ENCODE measurements around the gene HK3.

HK3 gene

DNA sequence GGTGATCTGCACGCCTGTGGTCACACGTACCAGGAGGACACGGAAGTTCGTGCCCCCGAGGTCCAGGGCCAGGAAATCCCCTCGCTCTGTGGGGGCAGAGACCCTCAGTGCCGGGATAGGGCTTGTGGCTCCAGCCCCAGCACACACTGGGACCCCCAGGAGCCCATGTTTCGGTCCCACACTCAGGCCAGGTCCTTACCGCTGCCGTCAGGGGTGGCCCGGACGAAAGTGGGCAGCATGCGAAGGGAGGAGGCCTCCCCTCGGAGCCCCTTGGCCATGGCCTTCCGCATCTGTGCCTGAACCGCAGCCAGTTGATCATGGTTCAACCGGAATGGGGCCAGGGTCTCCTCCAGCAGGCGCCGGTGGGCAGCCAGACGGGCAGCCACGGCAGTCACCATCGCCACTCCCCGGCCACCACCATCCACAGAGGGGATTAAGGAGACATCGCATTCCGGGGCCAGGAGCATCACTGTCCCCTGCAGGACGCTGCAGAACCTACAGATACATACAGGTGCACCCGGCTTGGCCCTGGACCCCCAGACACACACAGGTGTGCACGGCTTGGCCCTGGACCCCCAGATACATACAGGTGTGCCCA lies 11.8 kb downstream of the HK3 start:
- TF ChIP-seq, protein P1, sequence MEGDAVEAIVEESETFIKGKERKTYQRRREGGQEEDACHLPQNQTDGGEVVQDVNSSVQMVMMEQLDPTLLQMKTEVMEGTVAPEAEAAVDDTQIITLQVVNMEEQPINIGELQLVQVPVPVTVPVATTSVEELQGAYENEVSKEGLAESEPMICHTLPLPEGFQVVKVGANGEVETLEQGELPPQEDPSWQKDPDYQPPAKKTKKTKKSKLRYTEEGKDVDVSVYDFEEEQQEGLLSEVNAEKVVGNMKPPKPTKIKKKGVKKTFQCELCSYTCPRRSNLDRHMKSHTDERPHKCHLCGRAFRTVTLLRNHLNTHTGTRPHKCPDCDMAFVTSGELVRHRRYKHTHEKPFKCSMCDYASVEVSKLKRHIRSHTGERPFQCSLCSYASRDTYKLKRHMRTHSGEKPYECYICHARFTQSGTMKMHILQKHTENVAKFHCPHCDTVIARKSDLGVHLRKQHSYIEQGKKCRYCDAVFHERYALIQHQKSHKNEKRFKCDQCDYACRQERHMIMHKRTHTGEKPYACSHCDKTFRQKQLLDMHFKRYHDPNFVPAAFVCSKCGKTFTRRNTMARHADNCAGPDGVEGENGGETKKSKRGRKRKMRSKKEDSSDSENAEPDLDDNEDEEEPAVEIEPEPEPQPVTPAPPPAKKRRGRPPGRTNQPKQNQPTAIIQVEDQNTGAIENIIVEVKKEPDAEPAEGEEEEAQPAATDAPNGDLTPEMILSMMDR (IDR thresholded peaks at IDR 0.05; ENCODE audit: control insufficient read depth, insufficient read depth, low read depth, low read length, missing control alignments), result no peak
- DNase-seq (ENCODE audit: low read depth), result no peak

DNA sequence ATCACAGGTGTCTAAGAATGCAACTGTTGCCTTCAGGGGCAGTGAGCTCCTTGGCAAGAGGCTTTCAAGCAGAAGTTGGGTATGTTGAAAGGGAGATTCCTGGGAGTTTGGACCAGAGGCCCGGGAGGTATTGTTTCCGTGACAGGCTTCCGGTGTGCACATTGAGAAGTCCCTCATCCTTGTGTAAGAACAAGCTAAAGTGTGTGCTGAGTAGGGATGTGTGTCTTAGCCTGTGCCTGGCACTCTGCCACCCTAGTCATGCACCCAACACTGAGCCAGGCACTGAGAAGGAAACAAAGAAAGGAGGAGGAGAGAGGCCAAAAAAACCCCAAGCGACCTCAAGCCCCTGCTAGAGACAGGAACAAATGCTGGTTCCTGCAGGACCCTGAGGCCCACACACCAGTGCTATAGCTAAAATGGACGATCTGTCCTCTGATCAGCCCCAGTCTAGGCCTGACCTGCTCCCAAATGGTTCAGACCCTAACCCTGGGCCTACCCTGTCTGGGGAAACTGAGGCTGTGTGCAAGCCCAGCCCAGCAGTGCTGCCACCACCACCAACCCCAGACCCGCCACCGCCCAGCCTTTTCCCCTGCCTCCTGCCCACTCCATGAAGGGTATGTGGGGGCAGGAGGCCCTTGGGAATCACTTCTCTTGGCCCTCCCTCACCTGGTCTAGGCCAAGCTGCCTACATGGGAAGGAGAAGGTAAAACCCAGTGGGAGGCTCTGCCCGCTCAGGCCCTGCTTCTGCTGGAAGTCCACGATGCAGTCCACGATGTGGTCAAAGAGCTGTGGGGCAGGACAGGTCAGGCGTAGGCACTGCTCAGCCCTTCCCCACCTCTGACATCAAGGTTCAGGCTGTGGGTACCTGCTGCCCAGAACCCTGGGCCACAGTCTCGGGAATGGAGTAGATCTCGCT lies 12.6 kb downstream of the HK3 start:
- H3K4me3 ChIP-seq (ENCODE audit: control insufficient read depth, low read depth, low read length), result no peak overlapping the region
- TF ChIP-seq, protein P1 (IDR thresholded peaks at IDR 0.05; ENCODE audit: control insufficient read depth, insufficient read depth, low read depth, low read length, missing control alignments), result no peak
- no peak for DNase-seq (ENCODE audit: low read depth)

More for the DNA sequence above, 11.8 kb downstream of the HK3 start:
- H3K4me3 ChIP-seq (ENCODE audit: control insufficient read depth, low read depth, low read length), result no peak overlapping the region

DNA sequence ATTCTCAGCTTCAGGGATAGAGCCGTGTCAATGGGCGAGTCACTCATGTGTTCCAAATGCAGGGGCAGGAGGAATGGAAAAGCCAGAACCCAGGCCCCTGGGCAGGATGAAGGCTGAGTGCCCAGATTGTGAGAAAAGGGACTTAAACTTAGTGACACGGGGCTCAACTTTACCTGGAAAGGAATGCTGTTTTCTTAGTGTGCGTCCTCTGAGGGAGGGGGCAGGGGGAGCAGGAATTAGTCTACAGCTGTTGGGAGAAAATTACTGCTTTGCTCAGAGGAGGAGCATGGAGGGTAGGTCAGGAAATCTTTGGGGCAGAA lies 14.6 kb downstream of the HK3 start:
- no peak for DNase-seq (ENCODE audit: low read depth)
- TF ChIP-seq, protein P1 (IDR thresholded peaks at IDR 0.05; ENCODE audit: control insufficient read depth, insufficient read depth, low read depth, low read length, missing control alignments), result no peak
- no peak overlapping the region for H3K4me3 ChIP-seq (ENCODE audit: control insufficient read depth, low read depth, low read length)

DNA sequence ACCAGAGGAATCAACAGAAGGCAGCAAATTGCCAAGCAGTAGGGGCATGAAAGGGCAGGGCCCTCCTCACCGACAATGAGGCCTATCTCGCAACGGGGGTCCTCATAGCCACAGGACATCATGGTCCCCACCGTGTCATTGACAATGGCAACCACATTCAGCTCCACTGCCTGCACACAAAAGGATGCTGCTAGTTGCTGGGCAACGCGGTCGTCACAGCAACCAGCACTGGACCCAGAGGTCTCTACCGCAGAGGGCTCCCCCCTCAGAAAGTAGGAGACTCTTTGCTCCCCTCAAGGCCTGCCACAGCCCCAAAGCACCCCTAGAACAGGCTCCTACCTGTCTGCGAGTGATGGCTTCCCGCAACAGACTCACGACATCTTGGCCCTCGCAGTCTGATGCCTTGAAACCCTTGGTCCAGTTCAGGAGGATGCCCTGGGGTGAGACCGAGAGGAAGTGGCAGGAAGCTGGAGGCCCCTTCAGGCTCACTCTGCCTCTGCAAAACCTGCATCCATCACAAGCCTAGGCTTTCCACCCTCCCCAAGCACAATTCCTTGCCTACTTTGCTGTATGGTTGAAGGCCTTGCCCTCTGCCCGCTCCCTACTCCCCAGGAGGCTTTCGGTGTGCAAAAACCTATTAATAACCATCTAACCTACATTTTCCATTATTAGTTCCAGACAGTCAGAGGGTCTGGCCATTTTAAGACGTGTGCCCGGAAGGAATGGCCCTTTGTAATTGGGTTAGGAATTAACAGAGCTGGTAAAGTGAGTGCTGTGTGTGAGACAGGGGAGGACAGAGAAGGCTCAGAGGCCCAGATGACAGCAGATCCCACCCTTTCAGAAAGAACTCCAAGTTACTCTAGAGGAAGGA lies 15.2 kb downstream of the HK3 start:
- no peak for DNase-seq (ENCODE audit: low read depth)
- TF ChIP-seq, protein P1 (IDR thresholded peaks at IDR 0.05; ENCODE audit: control insufficient read depth, insufficient read depth, low read depth, low read length, missing control alignments), result no peak
- H3K4me3 ChIP-seq (ENCODE audit: control insufficient read depth, low read depth, low read length), result no peak overlapping the region

DNA sequence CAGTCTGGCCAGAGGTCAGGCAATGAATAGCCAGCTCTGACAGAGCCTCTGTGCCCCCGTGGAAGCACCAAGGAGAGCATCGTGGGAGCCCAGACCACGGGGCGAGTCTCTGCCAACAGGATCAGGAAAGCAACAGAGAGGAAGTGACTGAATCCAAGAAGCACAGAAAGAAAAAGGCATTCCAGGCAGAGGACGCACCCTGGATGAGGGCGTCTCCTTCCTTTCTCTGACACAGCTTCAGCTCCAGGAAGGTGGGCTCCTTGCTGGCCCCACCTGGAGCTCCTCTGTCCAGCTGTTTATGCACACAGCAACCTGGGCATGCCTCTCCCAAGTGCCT lies 16.6 kb downstream of the HK3 start:
- no peak overlapping the region for H3K4me3 ChIP-seq (ENCODE audit: control insufficient read depth, low read depth, low read length)
- TF ChIP-seq, protein P1 (IDR thresholded peaks at IDR 0.05; ENCODE audit: control insufficient read depth, insufficient read depth, low read depth, low read length, missing control alignments), result no peak
- no peak for DNase-seq (ENCODE audit: low read depth)

DNA sequence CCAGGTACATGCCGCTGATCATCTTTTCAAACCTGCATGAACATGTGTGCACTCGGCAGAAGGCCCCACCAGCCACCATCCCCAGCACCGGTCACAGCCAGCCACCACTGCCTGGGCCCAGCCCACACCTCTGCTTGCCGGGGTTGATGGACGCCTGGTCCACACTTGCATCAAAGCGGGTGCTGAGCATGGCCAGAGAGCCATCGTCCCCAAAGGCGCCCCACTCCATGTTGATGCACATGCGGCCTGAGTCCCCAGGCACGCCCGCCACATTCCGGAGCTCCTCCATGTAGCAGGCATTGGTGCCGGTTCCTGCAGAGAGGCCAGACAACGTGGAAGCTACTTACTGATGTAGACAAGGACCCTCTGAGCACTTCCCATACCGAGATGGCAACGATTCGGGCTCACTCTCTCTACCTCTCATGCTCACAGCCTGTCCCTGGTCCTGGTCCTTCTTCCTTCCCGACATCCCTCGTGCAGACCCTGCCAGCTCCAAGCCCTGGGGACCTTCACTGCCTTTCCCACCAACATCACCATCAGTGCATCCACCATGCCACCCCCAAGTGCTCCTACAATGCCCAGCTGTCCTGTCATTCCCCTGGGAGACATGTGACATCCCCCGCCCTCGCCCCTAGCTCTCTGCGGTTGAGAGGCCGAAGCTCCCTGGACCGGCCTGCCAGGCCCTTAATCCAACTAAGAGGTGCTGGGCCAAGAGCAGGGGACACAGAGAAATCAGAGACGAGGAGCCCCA lies 17.2 kb downstream of the HK3 start:
- TF ChIP-seq, protein P1 (IDR thresholded peaks at IDR 0.05; ENCODE audit: control insufficient read depth, insufficient read depth, low read depth, low read length, missing control alignments), result no peak
- no peak overlapping the region for H3K4me3 ChIP-seq (ENCODE audit: control insufficient read depth, low read depth, low read length)
- no peak for DNase-seq (ENCODE audit: low read depth)
